Ramos (cell line): ENCODE results near the gene SEMA4B.
"Not testable (repeated sequence)": the region's sequence is repeated elsewhere in the genome, so short reads cannot be mapped to it uniquely, and the experiment has no call there.

Experiments used
- in situ Hi-C: fragments of 300-500 bp; cut with MboI; formaldehyde crosslinking; loops from one replicate; pipeline ENCODE4 v1.14.3; 2022; ENCODE audit warnings: low sequenced_read_pairs; ENCODE audit not compliant: unreplicated experiment

SEMA4B gene

GRCh38 chr15:90243943-90244639 is 43.0 kb downstream of the SEMA4B start:
- in situ Hi-C loops = no loop called here

GRCh38 chr15:90248789-90249202 is 47.7 kb downstream of the SEMA4B start:
- in situ Hi-C loops = no loop called here

GRCh38 chr15:90249203-90249863 is 48.2 kb downstream of the SEMA4B start, which contains the start of gene TTLL13:
TSS of gene TTLL13 (plus strand) at chr15:90249556. CDS start at chr15:90250631, 1,075 bp downstream.
- in situ Hi-C loops = no loop called here

- in situ Hi-C loops = no loop called here
Observed at GRCh38 chr15:90257776-90258175, 56.6 kb downstream of the SEMA4B start.

- in situ Hi-C loops = no loop called here
Observed at GRCh38 chr15:90259524-90259923, 58.4 kb downstream of the SEMA4B start.

- in situ Hi-C loops = not testable (repeated sequence)
Observed at GRCh38 chr15:90260731-90261130, 59.6 kb downstream of the SEMA4B start.

- in situ Hi-C loops = no loop called here
Observed at GRCh38 chr15:90261811-90262210, 60.7 kb downstream of the SEMA4B start.

- in situ Hi-C loops = no loop called here
Observed at GRCh38 chr15:90262426-90262825, 61.3 kb downstream of the SEMA4B start.

- in situ Hi-C loops = no loop called here
Observed at GRCh38 chr15:90264671-90265070, 63.5 kb downstream of the SEMA4B start.

GRCh38 chr15:90265271-90266060 is 64.3 kb downstream of the SEMA4B start, which contains the start of gene NGRN:
TSS of gene NGRN (plus strand) at chr15:90265672. CDS start at chr15:90265713, 41 bp downstream.
- in situ Hi-C loops = no loop called here

GRCh38 chr15:90266061-90266431 is 64.9 kb downstream of the SEMA4B start:
- in situ Hi-C loops = no loop called here

- in situ Hi-C loops = no loop called here
Observed at GRCh38 chr15:90266485-90266884, 65.4 kb downstream of the SEMA4B start.

- in situ Hi-C loops = no loop called here
Observed at GRCh38 chr15:90268415-90268814, 67.3 kb downstream of the SEMA4B start.

GRCh38 chr15:90270502-90271150 is 69.5 kb downstream of the SEMA4B start:
- in situ Hi-C loops = no loop called here

- in situ Hi-C loops = no loop called here
Observed at GRCh38 chr15:90271459-90272166, 70.5 kb downstream of the SEMA4B start.

GRCh38 chr15:90278467-90278866 is 77.3 kb downstream of the SEMA4B start:
- in situ Hi-C loops = not testable (repeated sequence)
